Tibial artery (tissue), 4 donors: ENCODE data around the gene ZNF311.
A peak's percentile ranks its signal among the peaks of the same experiment; 100 is the strongest.

Experiments
- DNase-seq, 2 donors: peaks; one replicate each; pipeline ENCODE4 v3.0.0-alpha.2; 2019
- H3K27ac ChIP-seq, 2 donors: fragments of 200-600 bp; sonication (generic) in 1 of 2; 1 replicate in 1 of 2; 2 replicates in 1 of 2; pipeline ENCODE4 v1.5.1; 2018 to 2019; ENCODE audit warnings: mild to moderate bottlenecking in 1 of 2
- H3K27me3 ChIP-seq, 2 donors: fragments of 200-600 bp; sonication (generic) in 1 of 2; one replicate each; pipeline versions ENCODE4 v1.5.1 to v1.6.0; 2016 to 2019
- H3K36me3 ChIP-seq, 3 donors: fragments of 200-600 bp; sonication (generic) in 2 of 3; one replicate each; pipeline ENCODE4 v1.5.1; 2016 to 2019; ENCODE audit warnings: mild to moderate bottlenecking in 2 of 3
- H3K4me1 ChIP-seq, 4 donors: fragments of 200-600 bp; sonication (generic) in 2 of 4; 1 replicate in 3 of 4; 2 replicates in 1 of 4; pipeline ENCODE4 v1.5.1; 2016 to 2019
- H3K4me3 ChIP-seq, 2 donors: fragments of 200-600 bp; sonication (generic) in 1 of 2; 1 replicate in 1 of 2; 2 replicates in 1 of 2; pipeline ENCODE4 v1.5.1; 2018 to 2019; ENCODE audit warnings: mild to moderate bottlenecking in 2 of 2
- H3K9me3 ChIP-seq, 3 donors: fragments of 200-600 bp; sonication (generic) in 1 of 3; one replicate each; pipeline ENCODE4 v1.5.1; 2016 to 2019
- CTCF ChIP-seq, 2 experiments: fragments of 200-600 bp in 1 of 2; fragments of 450-650 bp in 1 of 2; IDR thresholded peaks; one replicate each; pipeline ENCODE4 v1.5.1; 2017 to 2019; ENCODE audit warnings: antibody characterized with exemption in 2 of 2, mild to moderate bottlenecking in 1 of 2, moderate library complexity in 1 of 2
- intact Hi-C: fragments of 100-400 bp; cut with DNase I; formaldehyde crosslinking; loops from one replicate; pipeline ENCODE4 v1.15.0; 2023; ENCODE audit warnings: low total_unique reads

ZNF311 gene

GRCh38 chr6:29005183-29005885, at the start of gene ZNF311:
Gene ZNF311, minus strand, starts transcription at chr6:29005315. Its CDS starts 1,361 bp downstream, at chr6:29003954.
- intact Hi-C loops, result no loop called here
- Histone ChIP-seq H3K4me1 (peaks cover 0 to 4% (median 2%) of the 10 kb centered on the region in 4 donors), H3K27ac (peak within 1 kb of the TSS; percentile 23 to 59), H3K9me3 (no peaks in the 10 kb centered on the region), H3K36me3 (no peaks in the 10 kb centered on the region), H3K4me3 (peak within 1 kb of the TSS; percentile 54 to 63), H3K27me3 (no peaks in the 10 kb centered on the region)
- no peak for TF ChIP-seq CTCF (IDR thresholded peaks at IDR 0.05)
- peak; percentile 58 to 79 for DNase-seq

GRCh38 chr6:29051680-29052079, 46.6 kb upstream of the ZNF311 start:
- Histone ChIP-seq H3K36me3 (no peaks in the 10 kb centered on the region), H3K9me3 (peaks cover 0 to 3% (median 0%) of the 10 kb centered on the region in 3 donors), H3K27me3 (no peaks in the 10 kb centered on the region), H3K4me3 (no peak overlapping the region), H3K27ac (no peak overlapping the region), H3K4me1 (no peaks in the 10 kb centered on the region)
- no peak for DNase-seq
- no peak for TF ChIP-seq CTCF (IDR thresholded peaks at IDR 0.05)
- intact Hi-C loops, result no loop called here

- no peaks in the 10 kb centered on the region for H3K9me3 ChIP-seq
- no peaks in the 10 kb centered on the region for H3K4me1 ChIP-seq
- H3K36me3 ChIP-seq, result no peaks in the 10 kb centered on the region
- TF ChIP-seq CTCF (IDR thresholded peaks at IDR 0.05), result no peak
- no peaks in the 10 kb centered on the region for H3K27me3 ChIP-seq
- no peak within 1 kb of the TSS for H3K27ac ChIP-seq
- no peak within 1 kb of the TSS for H3K4me3 ChIP-seq
- no peak for DNase-seq
- intact Hi-C loops, result no loop called here
Observed at GRCh38 chr6:29045075-29045474, 40.0 kb upstream of the ZNF311 start, which contains the start of gene OR2W1. Gene OR2W1, minus strand, starts transcription at chr6:29045175. Its CDS starts 0 bp downstream, at chr6:29045175.

GRCh38 chr6:29035951-29036350, 30.8 kb upstream of the ZNF311 start:
- DNase-seq, result no peak
- Histone ChIP-seq H3K36me3 (no peaks in the 10 kb centered on the region), H3K4me3 (no peak overlapping the region), H3K27me3 (no peaks in the 10 kb centered on the region), H3K9me3 (no peaks in the 10 kb centered on the region), H3K27ac (no peak overlapping the region), H3K4me1 (no peaks in the 10 kb centered on the region)
- intact Hi-C loops, result no loop called here
- no peak for TF ChIP-seq CTCF (IDR thresholded peaks at IDR 0.05)

- Histone ChIP-seq H3K27me3 (peaks cover 0 to 11% of the 10 kb centered on the region in 2 donors), H3K9me3 (no peaks in the 10 kb centered on the region), H3K36me3 (no peaks in the 10 kb centered on the region), H3K4me1 (no peaks in the 10 kb centered on the region), H3K27ac (no peak overlapping the region), H3K4me3 (no peak overlapping the region)
- no peak for TF ChIP-seq CTCF (IDR thresholded peaks at IDR 0.05)
- intact Hi-C loops, result no loop called here
- DNase-seq, result no peak
Observed at GRCh38 chr6:29028821-29029220, 23.7 kb upstream of the ZNF311 start.
